GM18505 (cell line): ENCODE measurements around the gene RUNX1.

Source experiments
- ATAC-seq: cut with Tn5 transposase; IDR thresholded peaks from one replicate; pipeline ENCODE4 v1.9.1; 2021; ENCODE audit not compliant: unreplicated experiment
- POLR2A ChIP-seq: IDR thresholded peaks from 4 replicates; pipeline ENCODE4 v1.6.1; 2011; ENCODE audit warnings: borderline replicate concordance; ENCODE audit not compliant: insufficient read depth, insufficient read length; ENCODE audit errors: extremely low read depth

RUNX1 gene

GRCh38 chr21:34857874-34858273, 191.2 kb downstream of the RUNX1 start:
- no peak for ATAC-seq
- no peak for TF ChIP-seq POLR2A

- no peak for ATAC-seq
- TF ChIP-seq POLR2A = no peak
Observed at GRCh38 chr21:34857122-34857713, 191.9 kb downstream of the RUNX1 start.

- no peak for ATAC-seq
- TF ChIP-seq POLR2A = no peak
Observed at GRCh38 chr21:34852448-34852847, 196.7 kb downstream of the RUNX1 start.

GRCh38 chr21:34850166-34850690, 198.9 kb downstream of the RUNX1 start:
- ATAC-seq = no peak
- TF ChIP-seq POLR2A = no peak

GRCh38 chr21:34846601-34847112, 202.4 kb downstream of the RUNX1 start:
- ATAC-seq = no peak
- no peak for TF ChIP-seq POLR2A

- ATAC-seq = peak; percentile 92
- no peak for TF ChIP-seq POLR2A
Observed at GRCh38 chr21:34845521-34846451, 203.3 kb downstream of the RUNX1 start.

GRCh38 chr21:34844924-34845238, 204.2 kb downstream of the RUNX1 start:
- no peak for ATAC-seq
- no peak for TF ChIP-seq POLR2A

GRCh38 chr21:34844013-34844923, 204.8 kb downstream of the RUNX1 start:
- ATAC-seq = no peak
- no peak for TF ChIP-seq POLR2A

- no peak for TF ChIP-seq POLR2A
Observed at GRCh38 chr21:34843562-34843961, 205.5 kb downstream of the RUNX1 start.

GRCh38 chr21:34841154-34841553, 207.9 kb downstream of the RUNX1 start:
- no peak for ATAC-seq
- no peak for TF ChIP-seq POLR2A

More at GRCh38 chr21:34843562-34843961, 205.5 kb downstream of the RUNX1 start:
- no peak for ATAC-seq

GRCh38 chr21:34840693-34841092, 208.4 kb downstream of the RUNX1 start:
- TF ChIP-seq POLR2A = no peak

GRCh38 chr21:34838956-34839820, 209.9 kb downstream of the RUNX1 start:
- TF ChIP-seq POLR2A = no peak

More at GRCh38 chr21:34840693-34841092, 208.4 kb downstream of the RUNX1 start:
- no peak for ATAC-seq

More at GRCh38 chr21:34838956-34839820, 209.9 kb downstream of the RUNX1 start:
- ATAC-seq = no peak
